Suppressor macrophage (primary cell): Measurements from ENCODE around the gene HSP90AA1.
"Not testable (repeated sequence)": the region's sequence is repeated elsewhere in the genome, so short reads cannot be mapped to it uniquely, and the experiment has no call there.

Source experiments
- DNase-seq, 4 experiments: peaks; one replicate each; pipeline ENCODE4 v3.0.0-alpha.2; 2020 to 2022

Gene HSP90AA1

DNA sequence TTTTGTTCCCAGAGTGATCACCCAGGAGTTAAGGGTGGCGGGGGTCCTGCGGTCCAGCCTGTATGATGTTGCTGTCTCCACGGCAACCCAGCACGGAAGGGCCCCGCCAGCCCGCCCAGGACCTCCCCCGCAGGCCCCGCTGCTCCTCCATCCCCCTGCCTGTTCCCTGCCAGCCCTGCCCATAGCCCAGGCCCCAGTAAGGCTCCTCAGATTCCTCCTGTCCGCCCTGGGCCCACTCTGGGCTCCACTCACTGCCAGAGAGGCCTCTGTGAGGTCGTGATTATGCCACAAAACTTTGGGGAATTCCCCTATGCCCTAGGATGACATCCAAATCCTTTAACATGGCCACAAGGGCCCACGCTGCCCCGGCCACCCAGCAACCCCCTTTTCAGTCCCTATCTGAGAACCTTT lies 20.8 kb downstream of the HSP90AA1 start:
- DNase-seq: no peak

DNA sequence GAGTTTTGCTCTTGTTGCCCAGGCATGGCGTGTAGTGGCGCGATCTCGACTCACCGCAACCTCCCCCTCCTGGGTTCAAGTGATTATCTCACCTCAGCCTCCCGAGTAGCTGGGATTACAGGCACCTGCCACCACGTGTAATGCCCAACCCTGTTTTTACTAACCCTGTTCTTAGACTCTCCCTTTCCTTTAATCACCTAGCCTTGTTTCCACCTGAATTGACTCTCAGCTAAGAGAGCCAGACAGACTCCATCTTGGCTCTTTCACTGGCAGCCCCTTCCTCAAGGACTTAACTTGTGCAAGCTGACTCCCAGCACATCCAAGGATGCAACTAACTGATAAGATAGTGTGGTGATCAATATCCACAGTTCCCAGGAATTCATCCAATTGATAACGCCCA lies 22.3 kb downstream of the HSP90AA1 start:
- DNase-seq: not testable (repeated sequence)

DNA sequence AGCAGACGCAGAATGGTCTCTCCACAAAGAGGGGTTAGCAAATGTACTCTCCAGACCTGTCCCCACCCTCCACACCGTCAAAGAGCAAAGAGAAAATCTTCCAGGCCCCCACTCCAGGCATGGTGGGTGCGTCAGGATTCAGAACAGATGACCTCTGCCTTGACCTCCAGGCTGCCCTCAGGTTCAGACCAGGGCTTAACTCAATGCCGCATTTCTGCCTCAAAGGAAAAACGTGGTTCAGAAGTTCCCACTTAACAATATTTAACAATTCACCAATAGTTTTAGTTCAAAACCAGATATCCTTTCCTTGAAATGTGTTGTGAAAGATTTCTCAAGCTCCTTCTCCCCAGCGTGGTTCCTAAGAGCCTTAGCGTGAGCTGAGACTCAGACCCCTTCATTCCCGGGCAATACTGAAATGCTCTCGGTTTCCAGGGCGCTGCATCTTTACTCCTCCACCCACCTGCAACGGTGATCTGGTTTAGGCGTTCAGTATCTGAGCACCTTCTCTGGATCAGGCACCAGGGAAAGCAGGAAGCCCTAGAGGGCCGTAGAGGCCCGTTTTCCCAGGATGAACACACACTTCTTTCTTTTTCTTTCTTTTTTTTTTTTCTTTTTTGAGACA lies 22.9 kb downstream of the HSP90AA1 start:
- no peak for DNase-seq

DNA sequence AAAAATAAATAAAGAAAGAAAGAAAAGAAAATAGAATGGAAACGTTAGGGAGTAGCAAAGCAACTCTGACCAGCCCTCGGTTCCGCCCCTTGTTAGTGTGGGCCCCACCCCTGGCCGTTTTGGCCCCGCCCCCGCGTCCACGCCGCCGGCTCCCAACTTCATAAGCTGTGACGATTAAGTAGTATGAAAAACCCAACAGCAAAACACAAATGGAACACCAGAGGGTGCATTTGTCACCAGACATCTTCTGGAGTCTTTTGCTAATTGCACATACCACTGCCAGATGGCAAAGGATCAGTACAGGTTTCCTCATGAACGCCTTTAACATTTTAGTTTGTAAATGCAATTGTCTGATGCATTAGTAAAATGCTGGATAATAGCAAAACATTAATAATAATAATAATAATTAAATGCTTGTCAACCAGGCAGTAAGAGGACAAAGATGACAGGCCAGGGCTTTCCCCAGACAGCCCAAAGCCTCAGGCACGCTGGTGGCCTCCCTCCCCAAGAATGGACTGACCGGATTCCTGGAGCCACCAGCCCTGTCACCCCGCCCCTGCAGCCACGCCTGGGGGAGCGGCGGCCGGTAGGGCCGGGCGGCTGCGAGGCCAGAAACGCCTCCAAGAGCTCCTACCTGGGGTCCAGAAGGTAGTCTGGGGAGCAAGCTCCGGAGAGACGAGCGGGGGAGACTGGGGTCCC lies 23.6 kb downstream of the HSP90AA1 start:
- DNase-seq: peak; percentile 93 to 95 (median 94)

DNA sequence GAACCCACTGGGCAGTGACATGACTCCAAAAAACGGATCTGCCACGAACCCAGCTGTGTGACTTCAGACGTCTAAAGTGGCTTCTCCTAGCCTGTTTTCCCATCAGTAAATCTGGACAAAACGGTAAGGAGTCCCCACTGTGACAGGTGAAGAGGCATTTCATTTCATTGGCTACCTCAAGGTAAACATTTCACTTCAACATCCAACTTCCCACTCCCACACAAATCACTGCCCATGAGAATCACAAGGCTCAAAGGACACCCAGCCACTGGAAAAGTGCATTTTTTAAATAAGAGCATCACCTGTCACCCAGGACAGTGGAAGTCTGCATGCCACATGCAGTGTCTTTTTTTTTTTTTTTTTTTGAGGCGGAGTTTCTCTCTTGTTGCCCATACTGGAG lies 27.9 kb downstream of the HSP90AA1 start:
- DNase-seq: no peak

DNA sequence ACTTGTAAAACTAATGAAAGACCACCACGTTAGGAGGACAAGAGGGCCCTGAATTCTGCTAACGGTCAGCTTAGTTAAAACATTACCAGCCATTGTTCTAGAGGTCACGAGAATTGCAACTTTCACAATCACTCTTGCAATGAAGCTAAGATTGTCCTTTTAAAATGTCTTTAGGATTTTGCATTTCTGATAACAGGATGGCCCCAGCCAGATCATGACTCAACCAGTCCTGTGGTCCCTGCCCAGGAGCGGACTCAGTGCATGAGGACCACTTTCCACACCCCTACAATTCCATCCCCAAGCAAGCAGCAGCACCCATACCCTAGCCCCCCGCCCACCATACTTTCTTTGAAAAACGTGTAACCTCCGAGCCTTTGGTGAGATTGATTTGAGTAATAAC lies 28.7 kb downstream of the HSP90AA1 start:
- no peak for DNase-seq

DNA sequence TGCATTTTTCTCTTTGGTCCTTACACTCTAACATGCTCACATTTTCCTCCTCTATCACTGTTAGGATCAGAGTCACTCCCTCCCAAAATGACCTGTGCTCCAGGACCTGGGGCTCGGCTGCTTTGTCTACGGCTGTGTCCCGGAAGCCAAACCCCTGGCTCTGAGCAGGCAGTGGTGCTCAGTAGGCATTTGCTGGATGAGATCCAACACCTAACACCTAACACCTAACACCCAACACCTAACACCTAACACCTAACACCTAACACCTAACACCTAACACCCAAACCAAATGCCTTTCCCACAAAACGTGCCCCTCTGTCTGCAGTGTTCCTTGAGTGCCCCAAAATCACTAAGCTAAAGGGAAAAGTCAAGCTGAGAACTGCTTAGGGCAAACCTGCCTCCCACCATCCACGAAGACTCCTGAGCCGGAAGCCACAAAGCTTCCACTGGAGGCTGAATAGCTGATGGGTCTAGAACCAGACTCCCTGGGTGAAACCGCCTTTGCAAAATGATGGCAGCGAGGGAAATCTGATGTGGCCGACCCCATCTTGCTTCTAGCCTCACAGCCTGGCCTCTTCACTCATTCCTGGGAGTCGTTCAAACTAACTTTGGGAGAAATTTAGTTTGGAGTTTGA lies 29.2 kb downstream of the HSP90AA1 start:
- no peak for DNase-seq

DNA sequence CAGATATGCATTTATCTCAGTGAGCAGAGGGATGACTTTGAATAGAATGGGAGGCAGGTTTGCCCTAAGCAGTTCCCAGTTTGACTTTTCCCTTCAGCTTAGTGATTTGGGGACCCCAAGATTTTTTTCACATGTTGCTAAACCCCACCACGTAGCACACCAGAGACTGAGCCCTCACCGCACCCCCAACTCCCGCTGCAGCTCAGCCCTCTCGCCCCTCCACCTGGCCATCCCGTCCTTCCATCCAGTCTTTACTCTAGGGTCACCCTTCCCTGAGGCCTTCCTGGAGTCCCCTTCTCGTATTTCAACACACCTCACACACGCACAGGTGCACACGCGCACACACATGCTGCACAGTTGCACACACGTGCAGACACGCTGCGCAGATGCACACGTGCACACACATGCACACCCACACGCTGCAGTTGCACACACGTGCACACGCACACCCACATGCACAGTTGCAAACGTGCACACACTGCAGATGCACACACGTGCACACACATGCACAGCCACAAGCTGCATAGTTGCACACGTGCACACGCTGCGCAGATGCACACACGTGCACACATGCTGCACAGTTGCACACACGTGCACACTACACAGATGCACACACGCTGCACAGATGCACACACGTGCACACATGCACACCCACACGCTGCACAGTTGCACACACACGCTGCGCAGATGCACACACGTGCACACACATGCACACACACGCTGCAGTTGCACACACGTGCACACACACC lies 30.0 kb downstream of the HSP90AA1 start:
- DNase-seq: no peak

DNA sequence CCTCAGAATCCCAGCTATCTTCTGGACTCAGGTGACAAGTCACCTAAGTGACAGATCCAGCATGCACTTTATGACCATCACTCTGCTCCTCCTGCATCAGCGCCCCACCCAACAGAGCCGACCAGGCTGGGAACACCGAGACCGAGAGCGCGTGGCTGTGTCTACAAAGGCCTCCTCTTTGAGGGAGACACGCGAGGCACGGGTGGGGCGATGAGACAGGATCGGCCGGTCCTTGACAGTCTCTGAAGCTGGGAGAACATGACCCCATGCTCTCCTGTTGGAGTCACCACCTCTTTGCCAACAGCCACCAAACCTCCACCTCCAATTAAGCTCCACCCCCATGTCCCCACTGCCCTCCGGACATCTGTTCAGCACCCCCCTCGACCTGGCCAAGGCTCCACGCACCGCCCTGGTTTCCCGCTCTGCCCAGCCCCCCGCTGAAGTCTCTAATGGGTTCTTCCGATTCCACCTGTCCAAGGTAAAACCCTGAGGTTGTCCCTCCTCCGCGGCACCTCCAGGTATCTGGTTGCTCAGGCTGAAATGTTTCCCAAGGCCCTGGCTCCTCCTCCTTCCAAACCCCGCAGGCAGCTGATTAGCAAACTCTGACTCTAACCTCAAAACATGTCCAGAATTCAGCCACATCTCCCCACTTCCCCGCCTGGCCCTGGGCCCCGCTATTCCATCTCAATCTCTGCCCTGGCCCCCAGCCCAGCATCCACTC lies 31.5 kb downstream of the HSP90AA1 start:
- DNase-seq: no peak

DNA sequence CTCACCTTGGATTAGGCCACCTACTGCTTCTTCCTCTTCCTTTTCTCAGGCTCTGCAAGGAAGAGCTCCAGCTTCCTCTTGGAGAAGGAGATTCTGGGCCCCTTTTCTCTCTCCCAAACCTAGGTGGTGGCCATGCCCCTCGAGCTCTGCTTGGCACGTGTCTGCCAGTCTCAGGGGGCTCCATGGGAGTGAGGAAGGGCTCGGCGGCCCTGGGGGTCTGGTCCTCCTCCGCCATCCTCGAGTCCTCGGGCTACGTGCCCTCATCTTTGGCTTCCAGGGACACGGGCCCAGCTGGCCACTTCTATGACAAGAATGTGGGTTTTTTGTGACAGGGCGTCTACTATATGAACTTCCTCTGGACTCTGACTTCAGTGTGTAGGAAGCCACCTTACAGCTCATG lies 34.3 kb downstream of the HSP90AA1 start:
- no peak for DNase-seq

DNA sequence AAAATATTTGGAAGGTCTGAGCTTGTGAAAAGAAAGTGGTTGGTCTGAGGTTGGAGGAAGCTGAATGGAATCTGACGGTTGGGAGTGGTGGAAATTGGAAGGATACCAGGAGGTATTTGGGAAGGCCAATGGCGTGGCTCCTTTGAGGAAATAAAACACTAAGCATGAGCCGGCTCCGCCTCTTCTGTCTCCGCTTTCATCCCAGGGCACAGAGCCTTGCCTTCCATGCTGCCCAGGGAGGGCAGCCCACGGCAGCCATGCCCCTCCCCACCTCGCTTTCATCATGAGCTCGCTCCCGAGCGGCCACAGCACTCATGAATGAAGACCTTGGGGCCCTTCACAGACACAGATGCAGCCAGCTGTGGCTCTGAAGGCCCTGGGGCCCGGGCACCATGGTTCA lies 36.2 kb downstream of the HSP90AA1 start:
- DNase-seq: no peak

DNA sequence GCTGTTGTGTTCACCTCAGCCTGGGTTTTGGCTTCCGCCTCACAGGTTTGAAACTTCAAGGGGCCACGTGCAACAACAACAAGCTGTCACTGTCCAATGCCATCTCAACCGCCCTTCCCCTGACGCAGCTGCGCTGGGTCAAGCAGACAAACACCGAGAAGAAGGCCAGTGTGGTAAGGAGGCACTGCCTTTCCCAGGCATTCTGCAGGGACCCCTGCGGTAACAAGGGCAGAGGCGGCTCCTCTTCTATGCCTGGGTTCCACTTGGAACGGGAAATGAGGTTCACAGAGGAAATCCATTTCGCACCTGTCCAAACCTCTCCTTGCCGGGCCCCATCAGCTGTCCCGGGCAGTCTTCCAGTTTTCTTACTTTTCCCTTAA lies 36.8 kb downstream of the HSP90AA1 start:
- no peak for DNase-seq

DNA sequence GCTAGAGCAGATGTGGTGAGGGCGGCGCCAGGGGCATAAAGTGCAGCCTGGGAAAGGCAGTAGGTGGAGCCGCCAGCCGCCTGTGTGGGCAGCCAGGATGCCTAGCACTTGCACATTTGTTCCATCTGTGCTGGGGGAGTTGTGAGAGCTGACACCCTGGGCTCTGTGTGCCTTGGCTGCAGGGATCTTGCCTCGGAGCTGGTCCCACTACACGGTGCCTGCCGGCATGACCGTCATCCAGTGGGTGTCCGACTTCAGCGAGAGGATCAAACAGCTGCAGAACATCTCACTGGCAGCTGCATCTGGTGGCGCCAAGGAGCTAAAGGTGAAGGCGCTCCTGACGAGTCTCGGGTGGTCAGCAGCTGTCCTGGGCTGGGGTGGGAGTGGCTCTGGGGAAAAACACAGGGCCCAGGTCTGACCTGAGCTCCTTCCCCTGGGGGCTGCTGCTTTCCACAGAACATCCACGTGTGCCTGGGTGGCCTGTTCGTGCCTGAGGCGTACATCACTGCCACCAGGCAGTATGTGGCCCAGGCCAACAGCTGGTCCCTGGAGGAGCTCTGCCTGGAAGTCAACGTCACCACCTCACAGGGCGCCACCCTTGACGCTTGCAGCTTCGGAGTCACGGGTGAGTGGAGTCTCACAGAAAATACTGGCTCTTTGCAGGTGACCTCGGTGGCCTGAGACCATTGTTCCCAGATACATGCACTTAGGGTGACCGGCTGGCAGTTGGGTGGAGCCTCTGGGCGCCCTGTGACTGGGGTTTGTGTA lies 37.4 kb downstream of the HSP90AA1 start:
- no peak for DNase-seq

DNA sequence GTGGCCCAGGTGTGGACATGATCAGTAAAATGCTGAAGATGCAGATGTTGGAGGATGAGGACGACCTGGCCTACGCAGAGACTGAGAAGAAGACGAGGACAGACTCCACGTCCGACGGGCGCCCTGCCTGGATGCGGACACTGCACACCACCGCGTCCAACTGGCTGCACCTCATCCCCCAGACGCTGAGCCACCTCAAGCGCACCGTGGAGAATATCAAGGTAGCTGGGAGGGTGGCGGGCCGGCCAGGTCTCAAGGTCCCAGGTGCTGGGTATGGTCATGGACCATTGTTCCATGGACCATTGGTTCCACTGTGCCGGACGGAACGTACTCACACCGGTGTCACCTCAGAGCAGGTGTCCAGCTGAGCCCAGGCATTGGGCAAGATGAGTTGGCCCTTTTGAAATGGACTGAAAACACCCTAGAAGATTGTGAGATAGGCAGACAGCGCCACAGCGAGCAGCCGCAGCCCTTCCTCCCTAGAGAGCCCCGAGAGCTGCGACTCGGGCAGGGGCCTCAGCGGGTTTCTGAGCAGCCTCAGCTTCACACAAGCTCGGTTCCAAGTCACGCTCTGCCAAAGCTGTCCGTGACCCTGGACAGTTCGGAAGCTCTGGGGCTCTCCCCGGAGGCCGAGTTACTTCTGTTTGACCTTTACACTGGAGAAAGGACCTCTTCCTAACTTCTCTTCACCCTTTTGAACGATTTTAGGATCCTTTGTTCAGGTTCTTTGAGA lies 38.9 kb downstream of the HSP90AA1 start:
- DNase-seq: no peak

DNA sequence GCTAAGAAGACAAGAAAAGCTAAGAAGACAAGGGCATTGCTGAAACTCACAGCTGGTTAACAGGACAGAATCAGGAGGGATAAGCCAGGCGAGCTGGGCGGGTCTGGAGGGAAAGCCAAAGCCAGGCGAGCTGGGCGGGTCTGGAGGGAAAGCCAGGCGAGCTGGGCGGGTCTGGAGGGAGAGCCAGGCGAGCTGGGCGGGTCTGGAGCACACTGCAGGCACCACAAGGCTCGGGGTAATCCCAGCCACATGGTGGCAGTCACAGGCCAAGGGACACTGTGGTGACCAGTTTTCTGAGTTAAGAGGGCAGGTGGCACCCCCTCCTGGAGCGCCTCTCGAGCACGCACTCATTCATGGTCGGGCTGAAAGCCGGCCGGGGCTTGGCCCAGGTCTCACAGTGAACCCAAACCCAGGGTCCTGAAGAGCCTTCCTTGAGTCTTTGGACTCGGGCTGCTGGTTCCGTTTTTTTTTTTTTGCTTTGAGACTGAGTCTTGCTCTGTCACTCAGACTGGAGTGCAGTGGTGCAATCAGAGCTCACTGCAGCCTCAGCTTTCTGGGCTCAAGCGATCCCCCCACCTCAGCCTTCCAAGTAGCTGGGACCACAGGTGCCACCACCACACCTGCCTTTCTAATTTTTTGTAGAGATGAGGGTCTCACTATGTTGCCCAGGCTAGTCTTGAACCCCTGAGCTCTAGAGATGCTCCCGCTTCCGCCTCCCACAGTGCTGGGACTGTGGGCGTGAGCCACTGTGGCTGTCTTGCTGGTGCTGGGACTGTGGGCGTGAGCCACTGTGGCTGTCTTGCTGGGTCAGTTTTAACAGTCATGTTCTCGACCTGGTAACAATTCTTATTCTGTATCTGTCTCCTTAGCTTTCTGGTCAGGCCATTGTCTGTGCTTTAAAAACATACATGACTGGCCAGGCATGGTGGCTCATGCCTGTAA lies 40.2 kb downstream of the HSP90AA1 start:
- peak in 3 of 4 experiments; percentile 20 to 38 (median 22) for DNase-seq

DNA sequence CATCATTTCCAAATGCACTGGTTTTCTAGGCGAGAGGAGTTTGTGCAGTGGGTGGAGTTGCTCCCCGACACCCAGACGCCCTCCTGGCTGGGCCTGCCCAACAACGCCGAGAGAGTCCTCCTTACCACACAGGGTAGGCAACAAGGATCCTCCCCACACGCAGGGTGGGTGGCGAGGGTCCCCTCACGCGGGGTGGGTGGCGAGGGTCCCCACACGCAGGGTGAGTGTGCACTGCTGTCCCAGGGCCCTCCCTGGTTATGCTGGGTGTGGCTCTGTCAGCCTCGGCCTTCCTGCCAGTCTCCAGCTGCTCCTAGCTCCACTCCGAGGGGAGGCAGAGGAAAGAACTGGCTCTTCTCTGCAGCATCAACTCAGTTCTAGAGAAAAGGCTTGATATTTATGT lies 42.3 kb downstream of the HSP90AA1 start:
- DNase-seq: no peak

DNA sequence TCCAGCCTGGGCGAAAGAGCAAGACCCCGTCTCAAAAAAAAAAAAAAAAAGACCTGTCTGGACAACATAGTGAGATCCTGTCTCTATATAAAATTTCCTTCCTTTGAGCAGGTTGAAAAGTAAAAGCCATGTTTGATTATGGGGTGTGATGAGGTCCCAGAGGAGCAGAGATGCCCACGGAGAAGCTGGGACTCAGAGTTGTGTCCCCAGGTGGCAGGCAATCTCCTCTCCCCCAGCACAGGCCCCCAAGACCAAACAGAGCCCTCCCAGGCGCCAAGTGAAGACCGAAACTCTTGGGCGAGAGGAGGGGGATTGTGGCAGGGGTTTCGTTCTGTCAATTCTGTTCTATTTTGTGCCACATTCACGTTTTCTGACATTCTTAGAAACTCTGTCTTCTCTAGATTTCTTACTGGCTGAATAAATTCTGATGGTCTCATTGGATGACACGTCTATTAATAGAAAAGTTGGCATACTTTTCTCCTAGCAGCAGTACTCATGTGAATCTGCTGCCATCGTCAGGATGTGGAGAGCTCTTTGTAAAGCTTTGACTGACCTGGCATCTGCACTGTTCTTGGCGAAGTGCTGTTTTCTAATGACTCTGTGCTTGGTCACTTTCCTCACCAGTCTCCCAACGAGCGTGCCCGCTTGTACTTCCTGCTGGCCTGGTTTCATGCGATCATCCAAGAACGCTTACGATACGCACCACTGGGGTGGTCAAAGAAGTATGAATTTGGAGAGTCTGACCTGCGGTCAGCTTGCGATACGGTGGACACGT lies 43.4 kb downstream of the HSP90AA1 start:
- DNase-seq: no peak

DNA sequence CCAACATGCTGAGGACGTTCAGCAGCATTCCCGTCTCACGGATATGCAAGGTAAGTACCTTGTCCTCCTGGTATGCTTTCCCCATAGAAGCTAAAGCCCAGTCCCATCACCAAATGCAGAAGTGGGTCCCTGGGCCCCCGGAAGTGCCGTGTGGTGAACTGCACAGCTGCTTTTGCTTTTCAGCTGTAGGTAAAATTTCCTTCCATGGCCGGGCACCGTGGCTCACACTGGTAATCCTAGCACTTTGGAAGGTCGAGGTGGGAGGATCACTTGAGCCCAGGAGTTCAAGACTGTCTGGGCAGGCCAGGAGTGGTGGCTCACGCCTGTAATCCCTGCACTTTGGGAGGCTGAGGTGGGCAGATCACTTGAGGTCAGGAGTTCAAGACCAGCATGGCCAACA lies 44.1 kb downstream of the HSP90AA1 start:
- no peak for DNase-seq

DNA sequence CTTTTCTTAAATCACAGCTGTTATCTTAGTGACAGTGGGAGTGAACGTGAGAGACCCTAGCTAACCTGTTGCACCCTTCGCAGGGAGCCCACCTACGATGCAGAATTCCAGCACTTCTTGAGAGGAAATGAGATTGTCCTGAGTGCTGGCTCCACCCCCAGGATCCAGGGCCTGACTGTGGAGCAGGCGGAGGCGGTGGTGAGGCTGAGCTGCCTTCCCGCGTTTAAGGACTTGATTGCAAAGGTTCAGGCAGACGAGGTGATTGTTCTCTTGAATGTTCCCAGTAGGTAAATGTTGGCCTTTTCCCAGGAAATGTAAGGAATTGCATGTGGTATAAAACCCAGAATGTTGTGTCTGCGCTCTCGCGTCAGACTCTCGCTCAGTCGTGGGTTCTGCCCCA lies 46.7 kb downstream of the HSP90AA1 start:
- DNase-seq: no peak
